OCI-LY3 (cell line): Measurements from ENCODE around the gene GSS.

ENCODE experiments used
- H2AFZ ChIP-seq: fragments of 200-600, 300-600 bp; shearing (Covaris generic); 2 replicates; pipeline ENCODE4 v1.6.0; 2014; ENCODE audit warnings: antibody characterized with exemption, low read depth, low read length
- H3K27ac ChIP-seq: fragments of 200-600, 300-600 bp; sonication (generic); 2 replicates; pipeline ENCODE4 v1.5.1; 2014; ENCODE audit warnings: mild to moderate bottlenecking, low read length, moderate library complexity, mixed read lengths
- H3K27me3 ChIP-seq: fragments of 200-600, 300-600 bp; sonication (generic); 2 replicates; pipeline ENCODE4 v1.6.1; 2014; ENCODE audit warnings: low read depth, low read length, mixed read lengths
- H3K36me3 ChIP-seq: fragments of 200-600, 300-600 bp; sonication (generic); replicated peaks from 2 replicates; pipeline ENCODE3; 2014; ENCODE audit warnings: low read depth, low read length, mixed read lengths
- H3K4me1 ChIP-seq: fragments of 300-600, 200-600 bp; sonication (generic); 2 replicates; pipeline ENCODE4 v1.6.1; 2014; ENCODE audit warnings: low read length, mixed read lengths
- H3K4me2 ChIP-seq: fragments of 200-600, 300-600 bp; sonication (generic); 2 replicates; pipeline ENCODE4 v1.6.1; 2014; ENCODE audit warnings: low read length, mixed read lengths
- H3K4me3 ChIP-seq: fragments of 300-600, 200-600 bp; sonication (generic); 2 replicates; pipeline ENCODE4 v1.5.1; 2014; ENCODE audit warnings: antibody characterized with exemption, mild to moderate bottlenecking, low read length, moderate library complexity
- H3K79me2 ChIP-seq: fragments of 300-600, 200-600 bp; shearing (Covaris generic); 2 replicates; pipeline ENCODE4 v1.6.1; 2014; ENCODE audit warnings: mild to moderate bottlenecking, low read length, mixed read lengths
- H3K9ac ChIP-seq: fragments of 300-600, 200-600 bp; shearing (Covaris generic); 2 replicates; pipeline ENCODE4 v1.6.0; 2014; ENCODE audit warnings: mild to moderate bottlenecking, low read length, moderate library complexity
- H3K9me3 ChIP-seq: fragments of 200-600, 300-600 bp; shearing (Covaris generic); 2 replicates; pipeline ENCODE4 v1.6.1; 2014; ENCODE audit warnings: low read length, mixed read lengths; ENCODE audit not compliant: insufficient read depth
- H4K20me1 ChIP-seq: fragments of 200-600, 300-600 bp; sonication (generic); 2 replicates; pipeline ENCODE4 v1.6.1; 2016; ENCODE audit warnings: low read length, mixed read lengths; ENCODE audit not compliant: insufficient read depth
- EZH2phosphoT487 ChIP-seq: fragments of 200-600 bp; shearing (Covaris generic); IDR thresholded peaks from 2 replicates; pipeline ENCODE4 v1.6.1; 2018; ENCODE audit warnings: antibody characterized with exemption, mixed run types, low read depth
- TF ChIP-seq, protein P1 (sequence below): fragments of 200-600, 300-600 bp; sonication (generic); IDR thresholded peaks from 2 replicates; pipeline ENCODE4 v1.5.1; 2014; ENCODE audit warnings: antibody characterized with exemption, low read length, low read depth

GSS gene

DNA sequence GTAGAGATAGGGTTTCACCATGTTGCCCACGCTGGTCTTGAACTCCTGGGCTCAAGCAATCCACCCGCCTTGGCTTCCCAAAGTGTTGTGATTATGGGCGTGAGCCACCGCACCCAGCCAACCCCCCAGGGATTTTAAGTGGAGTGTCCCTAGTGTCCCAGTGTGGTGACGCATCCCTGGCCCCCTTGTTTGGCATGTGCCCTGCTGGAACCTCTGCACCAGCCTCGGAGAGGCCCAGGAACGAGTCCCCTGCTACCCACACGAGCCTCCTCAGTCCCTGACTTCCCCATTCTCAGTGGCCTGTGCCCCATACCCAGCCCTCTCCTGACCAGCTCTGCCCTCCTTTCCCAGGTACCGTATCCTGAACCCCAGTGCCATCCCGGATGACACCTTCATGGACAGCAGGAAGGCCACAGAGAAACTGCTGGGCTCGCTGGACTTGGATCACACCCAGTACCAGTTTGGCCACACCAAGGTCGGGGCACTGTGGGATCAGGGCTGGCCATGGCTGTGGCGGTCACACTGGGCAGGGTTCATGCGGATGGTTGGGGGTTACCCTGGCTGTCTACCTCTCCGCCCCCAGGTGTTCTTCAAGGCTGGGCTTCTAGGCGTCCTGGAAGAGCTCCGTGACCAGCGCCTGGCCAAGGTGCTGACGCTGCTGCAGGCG lies 37.3 kb upstream of the GSS start:
- H3K9me3 ChIP-seq: no peaks in the 10 kb centered on the region
- peaks cover 23% of the 10 kb centered on the region for H3K36me3 ChIP-seq
- no peak overlapping the region for H3K4me3 ChIP-seq
- H3K9ac ChIP-seq: no peak overlapping the region
- TF ChIP-seq EZH2phosphoT487: no peak
- TF ChIP-seq, protein P1, sequence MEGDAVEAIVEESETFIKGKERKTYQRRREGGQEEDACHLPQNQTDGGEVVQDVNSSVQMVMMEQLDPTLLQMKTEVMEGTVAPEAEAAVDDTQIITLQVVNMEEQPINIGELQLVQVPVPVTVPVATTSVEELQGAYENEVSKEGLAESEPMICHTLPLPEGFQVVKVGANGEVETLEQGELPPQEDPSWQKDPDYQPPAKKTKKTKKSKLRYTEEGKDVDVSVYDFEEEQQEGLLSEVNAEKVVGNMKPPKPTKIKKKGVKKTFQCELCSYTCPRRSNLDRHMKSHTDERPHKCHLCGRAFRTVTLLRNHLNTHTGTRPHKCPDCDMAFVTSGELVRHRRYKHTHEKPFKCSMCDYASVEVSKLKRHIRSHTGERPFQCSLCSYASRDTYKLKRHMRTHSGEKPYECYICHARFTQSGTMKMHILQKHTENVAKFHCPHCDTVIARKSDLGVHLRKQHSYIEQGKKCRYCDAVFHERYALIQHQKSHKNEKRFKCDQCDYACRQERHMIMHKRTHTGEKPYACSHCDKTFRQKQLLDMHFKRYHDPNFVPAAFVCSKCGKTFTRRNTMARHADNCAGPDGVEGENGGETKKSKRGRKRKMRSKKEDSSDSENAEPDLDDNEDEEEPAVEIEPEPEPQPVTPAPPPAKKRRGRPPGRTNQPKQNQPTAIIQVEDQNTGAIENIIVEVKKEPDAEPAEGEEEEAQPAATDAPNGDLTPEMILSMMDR: no peak
- no peaks in the 10 kb centered on the region for H4K20me1 ChIP-seq
- no peaks in the 10 kb centered on the region for H3K79me2 ChIP-seq
- no peak overlapping the region for H2AFZ ChIP-seq
- no peaks in the 10 kb centered on the region for H3K27me3 ChIP-seq
- no peaks in the 10 kb centered on the region for H3K4me1 ChIP-seq
- H3K4me2 ChIP-seq: no peak overlapping the region
- no peak overlapping the region for H3K27ac ChIP-seq

DNA sequence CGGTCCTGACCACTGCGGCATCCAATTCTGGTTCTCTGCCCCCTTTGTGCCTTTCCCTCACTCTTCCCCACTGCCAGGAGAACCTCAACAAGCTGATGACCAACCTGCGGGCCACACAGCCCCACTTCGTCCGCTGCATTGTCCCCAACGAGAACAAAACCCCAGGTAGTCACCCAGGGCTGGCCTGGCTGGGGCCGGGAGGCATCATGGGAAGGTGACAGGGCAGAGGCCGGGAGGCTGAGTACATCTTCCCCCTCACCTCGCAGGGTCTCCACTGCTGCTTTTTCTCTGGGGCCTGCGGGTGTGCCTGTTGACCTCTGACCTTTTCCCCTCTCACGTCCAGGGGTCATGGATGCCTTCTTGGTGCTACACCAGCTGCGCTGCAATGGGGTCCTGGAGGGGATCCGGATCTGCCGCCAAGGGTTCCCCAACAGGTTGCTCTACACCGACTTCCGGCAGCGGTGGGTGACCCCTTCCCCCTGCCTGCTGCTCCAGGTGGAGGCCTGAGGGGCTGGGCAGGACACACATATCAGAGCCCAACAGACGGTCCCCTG lies 35.1 kb upstream of the GSS start:
- H3K27ac ChIP-seq: no peak overlapping the region
- H3K27me3 ChIP-seq: no peaks in the 10 kb centered on the region
- H3K9ac ChIP-seq: no peak overlapping the region
- no peak overlapping the region for H3K4me2 ChIP-seq
- H3K36me3 ChIP-seq: peaks cover 14% of the 10 kb centered on the region
- H2AFZ ChIP-seq: no peak overlapping the region
- no peak overlapping the region for H3K4me3 ChIP-seq
- H3K9me3 ChIP-seq: no peaks in the 10 kb centered on the region
- no peaks in the 10 kb centered on the region for H4K20me1 ChIP-seq
- no peaks in the 10 kb centered on the region for H3K79me2 ChIP-seq
- no peak for TF ChIP-seq EZH2phosphoT487
- TF ChIP-seq, protein P1: no peak
- H3K4me1 ChIP-seq: no peaks in the 10 kb centered on the region

DNA sequence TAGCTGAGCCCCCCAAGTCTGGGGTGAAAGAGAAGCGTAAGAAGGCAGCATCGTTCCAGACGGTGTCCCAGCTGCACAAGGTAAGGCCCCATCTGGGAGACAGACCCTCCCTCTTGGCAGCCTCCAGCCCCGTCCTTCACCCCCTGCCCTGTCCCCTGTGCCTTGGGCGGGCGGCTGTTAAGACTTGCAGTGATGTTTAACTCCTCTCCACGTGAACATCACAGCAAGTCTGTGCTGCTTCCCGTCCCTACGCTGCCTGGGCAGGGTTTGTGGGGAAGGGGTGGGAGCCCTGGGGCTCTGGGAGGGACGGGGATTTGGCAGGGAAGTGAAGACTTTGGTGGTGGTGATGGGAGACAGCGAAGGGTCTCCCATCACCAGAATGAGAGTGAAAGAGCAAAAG lies 34.6 kb upstream of the GSS start:
- H3K36me3 ChIP-seq: peaks cover 13% of the 10 kb centered on the region
- TF ChIP-seq, protein P1: no peak
- no peak for TF ChIP-seq EZH2phosphoT487
- H3K4me1 ChIP-seq: no peaks in the 10 kb centered on the region
- no peak overlapping the region for H3K27ac ChIP-seq
- no peak overlapping the region for H3K4me3 ChIP-seq
- H4K20me1 ChIP-seq: no peaks in the 10 kb centered on the region
- H2AFZ ChIP-seq: no peak overlapping the region
- no peaks in the 10 kb centered on the region for H3K9me3 ChIP-seq
- H3K4me2 ChIP-seq: no peak overlapping the region
- H3K9ac ChIP-seq: no peak overlapping the region
- no peaks in the 10 kb centered on the region for H3K79me2 ChIP-seq
- no peaks in the 10 kb centered on the region for H3K27me3 ChIP-seq

DNA sequence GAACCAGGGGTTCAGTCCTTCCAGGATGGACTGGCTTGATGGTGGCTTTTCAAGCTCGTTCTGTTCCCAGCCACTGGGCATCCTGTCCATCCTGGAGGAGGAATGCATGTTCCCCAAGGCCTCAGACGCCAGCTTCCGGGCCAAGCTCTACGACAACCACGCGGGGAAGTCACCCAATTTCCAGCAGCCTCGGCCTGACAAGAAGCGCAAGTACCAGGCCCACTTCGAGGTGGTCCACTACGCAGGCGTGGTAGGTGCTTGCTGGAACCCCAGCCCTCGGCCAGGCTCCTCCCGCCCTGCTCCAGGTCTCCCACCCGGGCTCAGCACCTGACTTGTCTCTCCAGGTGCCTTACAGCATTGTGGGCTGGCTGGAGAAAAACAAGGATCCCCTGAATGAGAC lies 34.1 kb upstream of the GSS start:
- H3K4me3 ChIP-seq: no peak overlapping the region

More for the DNA sequence above, 34.1 kb upstream of the GSS start:
- H3K79me2 ChIP-seq: no peaks in the 10 kb centered on the region
- no peak for TF ChIP-seq EZH2phosphoT487
- TF ChIP-seq, protein P1: no peak
- no peak overlapping the region for H3K27ac ChIP-seq
- H3K4me1 ChIP-seq: no peaks in the 10 kb centered on the region
- H4K20me1 ChIP-seq: no peaks in the 10 kb centered on the region
- peaks cover 13% of the 10 kb centered on the region for H3K36me3 ChIP-seq
- H3K27me3 ChIP-seq: no peaks in the 10 kb centered on the region
- H2AFZ ChIP-seq: no peak overlapping the region
- H3K4me2 ChIP-seq: no peak overlapping the region
- H3K9ac ChIP-seq: no peak overlapping the region
- H3K9me3 ChIP-seq: no peaks in the 10 kb centered on the region
